Dermis microvascular lymphatic vessel endothelial cell (primary cell): ENCODE results near the gene KIR3DL3. TPM values are rescaled to one million over a fixed set of nuclear protein-coding genes. Genes with fewer than 3 reads are reported as not detected.
"Not testable (repeated sequence)": the region's sequence is repeated elsewhere in the genome, so short reads cannot be mapped to it uniquely, and the experiment has no call there.

Experiments used
- DNase-seq, 2 donors: peaks; one replicate each; pipeline versions ENCODE4 v3.0.0 to v3.0.0-alpha.2; 2010; ENCODE audit warnings: low read depth in 2 of 2
- total RNA-seq: library from RNA; depleted of rRNA; stranded (reverse); fragments of >200 nt; gene quantifications from 2 replicates; pipeline ENCODE4 v1.2.1, GENCODE V29; 2014

The KIR3DL3 gene
- total RNA-seq, 1 donor from 2014 or later, result not detected

GRCh38 chr19:54777851-54778250 lies 53.6 kb downstream of the KIR3DL3 start:
- DNase-seq, result not testable (repeated sequence)

GRCh38 chr19:54778896-54779295 lies 54.7 kb downstream of the KIR3DL3 start:
- DNase-seq, result not testable (repeated sequence)

GRCh38 chr19:54782916-54783315 lies 58.7 kb downstream of the KIR3DL3 start:
- DNase-seq, result not testable (repeated sequence)

Other genes starting within 250 kb of the KIR3DL3 start
- gene LAIR2, start 221.6 kb upstream of the KIR3DL3 start, total RNA-seq, result not detected in 2 replicates
- not detected in 2 replicates for gene LILRA2, start 150.7 kb upstream of the KIR3DL3 start, total RNA-seq
- not detected in 2 replicates for gene LILRA1, start 130.8 kb upstream of the KIR3DL3 start, total RNA-seq
- 0.13 TPM in 1 of 2 replicates, not detected in the other for gene LILRB1, start 94.0 kb upstream of the KIR3DL3 start, total RNA-seq
- not detected in 2 replicates for gene LILRB4, start 61.5 kb upstream of the KIR3DL3 start, total RNA-seq
- gene KIR2DL3, start 14.1 kb downstream of the KIR3DL3 start, total RNA-seq, result not detected in 2 replicates
- not detected in 2 replicates for gene KIR2DL1, start 45.4 kb downstream of the KIR3DL3 start, total RNA-seq
- not detected in 2 replicates for gene KIR2DL4, start 79.2 kb downstream of the KIR3DL3 start, total RNA-seq
- not detected in 2 replicates for gene KIR3DL1, start 92.0 kb downstream of the KIR3DL3 start, total RNA-seq
- gene KIR2DS4, start 108.2 kb downstream of the KIR3DL3 start, total RNA-seq, result not detected in 2 replicates
- gene KIR3DL2, start 126.0 kb downstream of the KIR3DL3 start, total RNA-seq, result not detected in 2 replicates
- gene FCAR, start 149.8 kb downstream of the KIR3DL3 start, total RNA-seq, result not detected in 2 replicates
- not detected in 2 replicates for gene NCR1, start 181.7 kb downstream of the KIR3DL3 start, total RNA-seq
- gene NLRP7, start 223.1 kb downstream of the KIR3DL3 start, total RNA-seq, result not detected in 2 replicates
- gene NLRP2, start 241.9 kb downstream of the KIR3DL3 start, total RNA-seq, result 4.9 TPM in 1 of 2 replicates, not detected in the other